ENCODE data around the gene ZNF608. TPM values are rescaled to one million over a fixed set of nuclear protein-coding genes. Genes with fewer than 3 reads are reported as not detected.

ZNF608 gene
- total RNA-seq, 4 donors from 2014 or later, result 24.4 to 41.4 (median 36.1) TPM

GRCh38 chr5:124736082-124736804, 10.2 kb downstream of the ZNF608 start:
- peak overlapping the region; percentile 47 to 92 (median 70) for H3K27ac ChIP-seq
- peak overlapping the region in 1 of 2 donors; percentile 47 for H3K4me3 ChIP-seq
- no peak for TF ChIP-seq POLR2AphosphoS5 (IDR thresholded peaks at IDR 0.05)
- TF ChIP-seq POLR2A (IDR thresholded peaks at IDR 0.05), result no peak
- TF ChIP-seq EP300 (IDR thresholded peaks at IDR 0.05), result no peak
- no peak for TF ChIP-seq CTCF (IDR thresholded peaks at IDR 0.05)
- peaks cover 6 to 100% (median 32%) of the 10 kb centered on the region in 3 donors for H3K4me1 ChIP-seq
- H3K9me3 ChIP-seq, result no peaks in the 10 kb centered on the region
- WGBS, 2 donors (ENCODE audit: low coverage in 1 of 2), result 48 to 56% methylated on average over 6 of the region's 6 CpGs
- H3K27me3 ChIP-seq, result no peaks in the 10 kb centered on the region
- no peak for ATAC-seq
- H3K36me3 ChIP-seq, result no peaks in the 10 kb centered on the region

- Histone ChIP-seq H3K9me3 (no peaks in the 10 kb centered on the region), H3K4me3 (peak overlapping the region; percentile 47), H3K27ac (peak overlapping the region; percentile 47 to 92 (median 66)), H3K27me3 (no peaks in the 10 kb centered on the region), H3K36me3 (no peaks in the 10 kb centered on the region), H3K4me1 (peaks cover 6 to 97% (median 29%) of the 10 kb centered on the region in 3 donors)
- TF ChIP-seq POLR2A (IDR thresholded peaks at IDR 0.05), result no peak
- TF ChIP-seq POLR2AphosphoS5 (IDR thresholded peaks at IDR 0.05), result peak; percentile 43
- peak; percentile 52 for ATAC-seq
- 7 to 22% methylated on average over 8 to 11 of the region's 24 CpGs for WGBS, 2 donors (ENCODE audit: low coverage in 1 of 2)
Measured at GRCh38 chr5:124735169-124735858, 11.1 kb downstream of the ZNF608 start.

GRCh38 chr5:124734574-124735168, 11.8 kb downstream of the ZNF608 start:
- WGBS, 2 donors (ENCODE audit: low coverage in 1 of 2), result 36 to 45% methylated on average over 8 of the region's 8 CpGs
- H3K27me3 ChIP-seq, result no peaks in the 10 kb centered on the region
- ATAC-seq, result no peak
- H3K4me1 ChIP-seq, result peaks cover 6 to 97% (median 25%) of the 10 kb centered on the region in 3 donors
- no peaks in the 10 kb centered on the region for H3K9me3 ChIP-seq
- TF ChIP-seq EP300 (IDR thresholded peaks at IDR 0.05) (no peak), CTCF (IDR thresholded peaks at IDR 0.05) (no peak), POLR2A (IDR thresholded peaks at IDR 0.05) (no peak), POLR2AphosphoS5 (IDR thresholded peaks at IDR 0.05) (no peak)
- H3K36me3 ChIP-seq, result no peaks in the 10 kb centered on the region
- peak overlapping the region; percentile 43 to 92 (median 62) for H3K27ac ChIP-seq
- H3K4me3 ChIP-seq, result peak overlapping the region; percentile 47

- H3K4me1 ChIP-seq, result peaks cover 6 to 90% (median 23%) of the 10 kb centered on the region in 3 donors
- H3K27ac ChIP-seq, result peak overlapping the region in 3 of 4 donors; percentile 37 to 78 (median 42)
- H3K9me3 ChIP-seq, result no peaks in the 10 kb centered on the region
- no peaks in the 10 kb centered on the region for H3K36me3 ChIP-seq
- no peak overlapping the region for H3K4me3 ChIP-seq
- TF ChIP-seq CTCF (IDR thresholded peaks at IDR 0.05) (no peak), POLR2A (IDR thresholded peaks at IDR 0.05) (no peak), EP300 (IDR thresholded peaks at IDR 0.05) (no peak), POLR2AphosphoS5 (IDR thresholded peaks at IDR 0.05) (no peak)
- H3K27me3 ChIP-seq, result no peaks in the 10 kb centered on the region
- 92 to 100% methylated on average over 1 of the region's 1 CpG for WGBS, 2 donors (ENCODE audit: low coverage in 1 of 2)
- ATAC-seq, result no peak
Measured at GRCh38 chr5:124733329-124733650, 13.1 kb downstream of the ZNF608 start.

Measured in gastroesophageal sphincter (tissue), 4 donors.